Spleen (tissue), 7 donors: ENCODE results near the gene UACA.

Experiments used
- POLR2A ChIP-seq, 3 donors: fragments of 450-650 bp; IDR thresholded peaks; one replicate each; pipeline ENCODE4 v1.5.1; 2017; ENCODE audit warnings: antibody characterized with exemption in 3 of 3, mild to moderate bottlenecking in 1 of 3
- POLR2AphosphoS5 ChIP-seq, 3 donors: sonication (generic); formaldehyde crosslinking; IDR thresholded peaks; one replicate each; pipeline ENCODE4 v1.5.1; 2017; ENCODE audit warnings: antibody characterized with exemption in 3 of 3
- TF ChIP-seq, protein P1 (sequence below), 11 experiments: fragments of 200-600 bp in 7 of 11; fragments of 450-650 bp in 4 of 11; sonication (generic) in 4 of 11; IDR thresholded peaks in 8 of 11; conservative IDR thresholded peaks in 3 of 11; 1 replicate in 7 of 11; 2 replicates in 4 of 11; pipeline versions ENCODE4 v1.4.0 to v1.8.0; 2016 to 2021; ENCODE audit warnings: antibody characterized with exemption in 11 of 11, inconsistent platforms in 4 of 11, mild to moderate bottlenecking in 1 of 11
- donor health status: DM: no; HTN: no; CAD: no; lungs with moderate emphysema.
- donor health status: DM: no; HTN: no; CAD: no.
- donor health status: DM: no; HTN: no; CAD: no.

GRCh38 chr15:70748281-70748747 lies 15.0 kb downstream of the UACA start:
- TF ChIP-seq, protein P1, sequence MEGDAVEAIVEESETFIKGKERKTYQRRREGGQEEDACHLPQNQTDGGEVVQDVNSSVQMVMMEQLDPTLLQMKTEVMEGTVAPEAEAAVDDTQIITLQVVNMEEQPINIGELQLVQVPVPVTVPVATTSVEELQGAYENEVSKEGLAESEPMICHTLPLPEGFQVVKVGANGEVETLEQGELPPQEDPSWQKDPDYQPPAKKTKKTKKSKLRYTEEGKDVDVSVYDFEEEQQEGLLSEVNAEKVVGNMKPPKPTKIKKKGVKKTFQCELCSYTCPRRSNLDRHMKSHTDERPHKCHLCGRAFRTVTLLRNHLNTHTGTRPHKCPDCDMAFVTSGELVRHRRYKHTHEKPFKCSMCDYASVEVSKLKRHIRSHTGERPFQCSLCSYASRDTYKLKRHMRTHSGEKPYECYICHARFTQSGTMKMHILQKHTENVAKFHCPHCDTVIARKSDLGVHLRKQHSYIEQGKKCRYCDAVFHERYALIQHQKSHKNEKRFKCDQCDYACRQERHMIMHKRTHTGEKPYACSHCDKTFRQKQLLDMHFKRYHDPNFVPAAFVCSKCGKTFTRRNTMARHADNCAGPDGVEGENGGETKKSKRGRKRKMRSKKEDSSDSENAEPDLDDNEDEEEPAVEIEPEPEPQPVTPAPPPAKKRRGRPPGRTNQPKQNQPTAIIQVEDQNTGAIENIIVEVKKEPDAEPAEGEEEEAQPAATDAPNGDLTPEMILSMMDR (IDR thresholded peaks at IDR 0.05 in 8 of 11, conservative IDR thresholded peaks at IDR 0.05 in 3 of 11), result no peak
- TF ChIP-seq POLR2A (IDR thresholded peaks at IDR 0.05) (no peak), POLR2AphosphoS5 (IDR thresholded peaks at IDR 0.05) (no peak)
